Stimulated activated memory B cell treated with anti-CD40 and anti-IgM and Interleukin-4, amounts not matched to agents 10 μg/mL and 1 μg/mL and 100 μg/mL, for 72 hours (primary cell): ENCODE results near the gene KCNG2.

Experiments used
- ATAC-seq: fragments of 150-1000 bp; cut with Tn5 transposase; 2 replicates; pipeline ENCODE4 v1.10.0; 2021
- H3K27ac Mint-ChIP-seq: one replicate; pipeline ENCODE4 v1.8.0; 2022; ENCODE audit warnings: mild to moderate bottlenecking, mixed read lengths
- H3K27me3 Mint-ChIP-seq: one replicate; pipeline ENCODE4 v1.8.0; 2022; ENCODE audit warnings: mixed read lengths
- H3K36me3 Mint-ChIP-seq: one replicate; pipeline ENCODE4 v1.8.0; 2022; ENCODE audit warnings: mixed read lengths
- H3K4me1 Mint-ChIP-seq: one replicate; pipeline ENCODE4 v1.8.0; 2022; ENCODE audit warnings: mixed read lengths
- H3K4me3 Mint-ChIP-seq: one replicate; pipeline ENCODE4 v1.8.0; 2022; ENCODE audit warnings: mild to moderate bottlenecking, moderate library complexity, mixed read lengths
- H3K9me3 Mint-ChIP-seq: one replicate; pipeline ENCODE4 v1.8.0; 2022; ENCODE audit warnings: mixed read lengths

Gene KCNG2

GRCh38 chr18:79776674-79777073 lies 21.1 kb upstream of the KCNG2 start:
- H3K4me3 Mint-ChIP-seq = no peak overlapping the region
- peaks cover 7% of the 10 kb centered on the region for H3K9me3 Mint-ChIP-seq
- H3K36me3 Mint-ChIP-seq = no peaks in the 10 kb centered on the region
- no peak overlapping the region for H3K27ac Mint-ChIP-seq
- ATAC-seq = no peak
- H3K4me1 Mint-ChIP-seq = no peaks in the 10 kb centered on the region
- H3K27me3 Mint-ChIP-seq = peaks cover 75% of the 10 kb centered on the region

- Mint-ChIP-seq H3K27me3 (peaks cover 75% of the 10 kb centered on the region), H3K4me1 (no peaks in the 10 kb centered on the region), H3K36me3 (no peaks in the 10 kb centered on the region), H3K4me3 (no peak overlapping the region), H3K9me3 (peaks cover 7% of the 10 kb centered on the region), H3K27ac (no peak overlapping the region)
- no peak for ATAC-seq
Measured at GRCh38 chr18:79778291-79778791, 19.4 kb upstream of the KCNG2 start.

- Mint-ChIP-seq H3K27ac (no peak overlapping the region), H3K4me3 (no peak overlapping the region), H3K36me3 (no peaks in the 10 kb centered on the region), H3K9me3 (peaks cover 7% of the 10 kb centered on the region), H3K27me3 (peaks cover 75% of the 10 kb centered on the region), H3K4me1 (no peaks in the 10 kb centered on the region)
- no peak for ATAC-seq
Measured at GRCh38 chr18:79779021-79779699, 18.6 kb upstream of the KCNG2 start.

GRCh38 chr18:79779700-79780190 lies 18.0 kb upstream of the KCNG2 start:
- peaks cover 79% of the 10 kb centered on the region for H3K27me3 Mint-ChIP-seq
- peaks cover 2% of the 10 kb centered on the region for H3K4me1 Mint-ChIP-seq
- no peak overlapping the region for H3K27ac Mint-ChIP-seq
- H3K9me3 Mint-ChIP-seq = peaks cover 7% of the 10 kb centered on the region
- no peak for ATAC-seq
- no peak overlapping the region for H3K4me3 Mint-ChIP-seq
- no peaks in the 10 kb centered on the region for H3K36me3 Mint-ChIP-seq

GRCh38 chr18:79780547-79780946 lies 17.2 kb upstream of the KCNG2 start:
- Mint-ChIP-seq H3K9me3 (peaks cover 7% of the 10 kb centered on the region), H3K27ac (no peak overlapping the region), H3K27me3 (peaks cover 82% of the 10 kb centered on the region), H3K36me3 (no peaks in the 10 kb centered on the region), H3K4me1 (peaks cover 4% of the 10 kb centered on the region), H3K4me3 (no peak overlapping the region)
- ATAC-seq = no peak

GRCh38 chr18:79781331-79781941 lies 16.3 kb upstream of the KCNG2 start:
- Mint-ChIP-seq H3K4me1 (peaks cover 4% of the 10 kb centered on the region), H3K27ac (no peak overlapping the region), H3K36me3 (no peaks in the 10 kb centered on the region), H3K4me3 (no peak overlapping the region), H3K27me3 (peaks cover 82% of the 10 kb centered on the region), H3K9me3 (peaks cover 7% of the 10 kb centered on the region)
- no peak for ATAC-seq

- no peak overlapping the region for H3K27ac Mint-ChIP-seq
- peaks cover 80% of the 10 kb centered on the region for H3K27me3 Mint-ChIP-seq
- ATAC-seq = no peak
Measured at GRCh38 chr18:79782566-79783308, 15.0 kb upstream of the KCNG2 start.

GRCh38 chr18:79784071-79784913 lies 13.4 kb upstream of the KCNG2 start:
- no peak for ATAC-seq
- Mint-ChIP-seq H3K36me3 (no peaks in the 10 kb centered on the region), H3K4me3 (no peak overlapping the region), H3K27me3 (peaks cover 72% of the 10 kb centered on the region), H3K4me1 (peaks cover 4% of the 10 kb centered on the region), H3K9me3 (no peaks in the 10 kb centered on the region), H3K27ac (no peak overlapping the region)

More at GRCh38 chr18:79782566-79783308, 15.0 kb upstream of the KCNG2 start:
- peaks cover 4% of the 10 kb centered on the region for H3K4me1 Mint-ChIP-seq
- H3K9me3 Mint-ChIP-seq = no peaks in the 10 kb centered on the region
- no peaks in the 10 kb centered on the region for H3K36me3 Mint-ChIP-seq
- no peak overlapping the region for H3K4me3 Mint-ChIP-seq

GRCh38 chr18:79784965-79785770 lies 12.6 kb upstream of the KCNG2 start:
- Mint-ChIP-seq H3K36me3 (no peaks in the 10 kb centered on the region), H3K27ac (no peak overlapping the region), H3K4me3 (no peak overlapping the region), H3K4me1 (peaks cover 7% of the 10 kb centered on the region), H3K9me3 (no peaks in the 10 kb centered on the region), H3K27me3 (peaks cover 79% of the 10 kb centered on the region)
- no peak for ATAC-seq

- H3K27me3 Mint-ChIP-seq = peaks cover 85% of the 10 kb centered on the region
- H3K4me3 Mint-ChIP-seq = no peak overlapping the region
- no peak for ATAC-seq
- no peaks in the 10 kb centered on the region for H3K9me3 Mint-ChIP-seq
- peaks cover 14% of the 10 kb centered on the region for H3K4me1 Mint-ChIP-seq
- H3K36me3 Mint-ChIP-seq = no peaks in the 10 kb centered on the region
- no peak overlapping the region for H3K27ac Mint-ChIP-seq
Measured at GRCh38 chr18:79785831-79786230, 11.9 kb upstream of the KCNG2 start.

- H3K27me3 Mint-ChIP-seq = peaks cover 86% of the 10 kb centered on the region
- no peaks in the 10 kb centered on the region for H3K9me3 Mint-ChIP-seq
Measured at GRCh38 chr18:79786304-79786703, 11.4 kb upstream of the KCNG2 start.

GRCh38 chr18:79786786-79787526 lies 10.8 kb upstream of the KCNG2 start:
- no peak for ATAC-seq
- Mint-ChIP-seq H3K4me3 (no peak overlapping the region), H3K27ac (no peak overlapping the region)

More at GRCh38 chr18:79786304-79786703, 11.4 kb upstream of the KCNG2 start:
- Mint-ChIP-seq H3K27ac (no peak overlapping the region), H3K4me3 (no peak overlapping the region), H3K4me1 (peaks cover 19% of the 10 kb centered on the region), H3K36me3 (no peaks in the 10 kb centered on the region)
- no peak for ATAC-seq

GRCh38 chr18:79787527-79787864 lies 10.2 kb upstream of the KCNG2 start:
- Mint-ChIP-seq H3K4me3 (no peak overlapping the region), H3K9me3 (no peaks in the 10 kb centered on the region), H3K27me3 (peaks cover 86% of the 10 kb centered on the region), H3K27ac (no peak overlapping the region), H3K36me3 (no peaks in the 10 kb centered on the region), H3K4me1 (peaks cover 30% of the 10 kb centered on the region)
- no peak for ATAC-seq

More at GRCh38 chr18:79786786-79787526, 10.8 kb upstream of the KCNG2 start:
- H3K9me3 Mint-ChIP-seq = no peaks in the 10 kb centered on the region
- H3K36me3 Mint-ChIP-seq = no peaks in the 10 kb centered on the region
- H3K27me3 Mint-ChIP-seq = peaks cover 86% of the 10 kb centered on the region
- H3K4me1 Mint-ChIP-seq = peaks cover 25% of the 10 kb centered on the region
